Progenitor cell of endocrine pancreas (in vitro differentiated cells): ENCODE results near the gene BOK. TPM values are rescaled to one million over a fixed set of nuclear protein-coding genes. Genes with fewer than 3 reads are reported as not detected.
"Not testable (repeated sequence)": the region's sequence is repeated elsewhere in the genome, so short reads cannot be mapped to it uniquely, and the experiment has no call there.

Experiments
- DNase-seq: peaks from one replicate; pipeline ENCODE4 v3.0.0; 2021; ENCODE audit warnings: low spot score; ENCODE audit not compliant: unreplicated experiment
- H3K27ac Mint-ChIP-seq: 2 replicates; pipeline ENCODE4 v1.8.0; 2021; ENCODE audit warnings: mild to moderate bottlenecking, moderate library complexity, mixed read lengths
- H3K27me3 Mint-ChIP-seq: 2 replicates; pipeline ENCODE4 v1.8.0; 2021; ENCODE audit warnings: mixed read lengths
- H3K36me3 Mint-ChIP-seq: 2 replicates; pipeline ENCODE4 v1.8.0; 2022; ENCODE audit warnings: mixed read lengths; ENCODE audit not compliant: insufficient read depth
- H3K4me1 Mint-ChIP-seq: 2 replicates; pipeline ENCODE4 v1.8.0; 2021; ENCODE audit warnings: low read depth, mixed read lengths
- H3K4me3 Mint-ChIP-seq: 2 replicates; pipeline ENCODE4 v1.8.0; 2021; ENCODE audit warnings: low read depth, mild to moderate bottlenecking, moderate library complexity, mixed read lengths
- H3K9me3 Mint-ChIP-seq: 2 replicates; pipeline ENCODE4 v1.8.0; 2021; ENCODE audit warnings: low read depth, mixed read lengths
- CTCF ChIP-seq: fragments of 200-600 bp; sonication (generic); IDR thresholded peaks from one replicate; pipeline ENCODE4 v1.5.0; 2021; ENCODE audit warnings: antibody characterized with exemption, mild to moderate bottlenecking; ENCODE audit not compliant: unreplicated experiment
- total RNA-seq: library from RNA; stranded (reverse); gene quantifications from 2 replicates; pipeline ENCODE4 v1.2.1, GENCODE V29; 2021

The BOK gene
- total RNA-seq, 1 donor from 2014 or later: 8.0 TPM

GRCh38 chr2:241563981-241564595 lies 5.5 kb downstream of the BOK start:
- no peak for TF ChIP-seq CTCF
- Mint-ChIP-seq H3K4me3 (no peak overlapping the region), H3K27me3 (peaks cover 3% of the 10 kb centered on the region), H3K36me3 (no peaks in the 10 kb centered on the region), H3K9me3 (no peaks in the 10 kb centered on the region), H3K27ac (no peak overlapping the region), H3K4me1 (peaks cover 1% of the 10 kb centered on the region)
- DNase-seq: no peak

- Mint-ChIP-seq H3K36me3 (peaks cover 2% of the 10 kb centered on the region), H3K27me3 (peaks cover 9% of the 10 kb centered on the region), H3K9me3 (no peaks in the 10 kb centered on the region), H3K4me1 (peaks cover 1% of the 10 kb centered on the region), H3K27ac (no peak overlapping the region), H3K4me3 (no peak overlapping the region)
- DNase-seq: no peak
- no peak for TF ChIP-seq CTCF
These were observed 6.3 kb downstream of the BOK start for GRCh38 chr2:241564596-241565410.

- DNase-seq: no peak
- H3K27ac Mint-ChIP-seq: no peak overlapping the region
- H3K9me3 Mint-ChIP-seq: no peaks in the 10 kb centered on the region
- H3K27me3 Mint-ChIP-seq: peaks cover 12% of the 10 kb centered on the region
- H3K4me1 Mint-ChIP-seq: no peaks in the 10 kb centered on the region
- H3K36me3 Mint-ChIP-seq: peaks cover 2% of the 10 kb centered on the region
- no peak for TF ChIP-seq CTCF
- H3K4me3 Mint-ChIP-seq: no peak overlapping the region
These were observed 6.9 kb downstream of the BOK start for GRCh38 chr2:241565411-241565810.

GRCh38 chr2:241566021-241566420 lies 7.5 kb downstream of the BOK start:
- not testable (repeated sequence) for H3K9me3 Mint-ChIP-seq, H3K4me3 Mint-ChIP-seq, H3K36me3 Mint-ChIP-seq, H3K27ac Mint-ChIP-seq, DNase-seq, H3K4me1 Mint-ChIP-seq
- peaks cover 12% of the 10 kb centered on the region for H3K27me3 Mint-ChIP-seq

GRCh38 chr2:241566468-241566867 lies 7.9 kb downstream of the BOK start:
- H3K4me1 Mint-ChIP-seq: no peaks in the 10 kb centered on the region
- no peak for DNase-seq
- H3K36me3 Mint-ChIP-seq: peaks cover 2% of the 10 kb centered on the region
- TF ChIP-seq CTCF: no peak
- H3K9me3 Mint-ChIP-seq: no peaks in the 10 kb centered on the region
- H3K27me3 Mint-ChIP-seq: peaks cover 12% of the 10 kb centered on the region
- H3K4me3 Mint-ChIP-seq: no peak overlapping the region
- H3K27ac Mint-ChIP-seq: no peak overlapping the region

GRCh38 chr2:241567266-241567665 lies 8.7 kb downstream of the BOK start:
- H3K27me3 Mint-ChIP-seq: peaks cover 12% of the 10 kb centered on the region
- H3K27ac Mint-ChIP-seq, H3K4me1 Mint-ChIP-seq, H3K4me3 Mint-ChIP-seq, DNase-seq, H3K9me3 Mint-ChIP-seq, H3K36me3 Mint-ChIP-seq: not testable (repeated sequence)
